ENCODE data around the gene KEAP1.

DNA sequence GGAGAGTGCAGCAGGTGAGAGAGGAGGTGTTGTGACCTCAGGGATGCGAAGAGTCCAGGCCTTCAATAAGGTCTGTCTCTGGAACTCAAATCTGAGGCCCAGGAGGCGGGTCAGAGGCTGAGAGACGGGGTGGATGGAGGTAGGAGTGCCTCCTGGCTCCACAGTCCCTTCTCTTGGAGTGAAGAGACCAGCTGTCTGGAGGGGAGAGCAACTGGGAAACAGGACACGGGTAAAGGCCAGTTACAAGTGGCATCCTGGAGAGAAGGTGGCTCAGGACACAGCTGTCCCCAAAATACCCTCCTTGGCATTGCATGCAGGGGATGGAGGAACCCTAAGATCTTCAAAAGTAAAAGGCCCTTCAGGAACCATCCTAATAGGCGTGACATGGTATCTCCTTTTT lies 63.6 kb downstream of the KEAP1 start:
- no peak for TF ChIP-seq CTCF (IDR thresholded peaks at IDR 0.05)
- TF ChIP-seq POLR2A (IDR thresholded peaks at IDR 0.05) = no peak
- TF ChIP-seq POLR2AphosphoS5 (IDR thresholded peaks at IDR 0.05) = no peak
- TF ChIP-seq EP300 (IDR thresholded peaks at IDR 0.05) = no peak
